CD1c-positive myeloid dendritic cell (primary cell): ENCODE measurements around the gene OLFML1.
A peak's percentile ranks its signal among the peaks of the same experiment; 100 is the strongest.

ENCODE experiments used
- DNase-seq: peaks from one replicate; pipeline ENCODE4 v3.0.0-alpha.2; 2016; ENCODE audit errors: extremely low spot score

Gene OLFML1

DNA sequence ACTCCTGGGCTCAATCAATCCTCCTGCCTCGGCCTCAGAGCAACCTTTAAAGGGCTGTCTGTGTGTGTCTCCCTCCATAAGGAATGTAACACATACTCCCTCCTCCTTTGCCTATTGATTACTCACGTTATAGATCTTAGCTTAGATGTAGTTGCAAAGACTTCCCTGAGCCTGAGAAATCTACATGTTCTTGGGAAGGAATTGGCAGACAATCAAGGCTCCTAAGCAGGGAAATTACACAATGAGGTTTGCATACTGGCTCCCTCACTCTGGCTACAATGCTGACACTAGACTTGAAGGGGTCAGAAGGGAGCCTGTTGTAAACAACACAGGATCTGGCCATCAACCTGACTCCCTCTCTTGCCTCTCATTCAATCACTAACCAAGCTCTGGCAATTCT, 5.2 kb upstream of the OLFML1 start:
- no peak for DNase-seq

DNA sequence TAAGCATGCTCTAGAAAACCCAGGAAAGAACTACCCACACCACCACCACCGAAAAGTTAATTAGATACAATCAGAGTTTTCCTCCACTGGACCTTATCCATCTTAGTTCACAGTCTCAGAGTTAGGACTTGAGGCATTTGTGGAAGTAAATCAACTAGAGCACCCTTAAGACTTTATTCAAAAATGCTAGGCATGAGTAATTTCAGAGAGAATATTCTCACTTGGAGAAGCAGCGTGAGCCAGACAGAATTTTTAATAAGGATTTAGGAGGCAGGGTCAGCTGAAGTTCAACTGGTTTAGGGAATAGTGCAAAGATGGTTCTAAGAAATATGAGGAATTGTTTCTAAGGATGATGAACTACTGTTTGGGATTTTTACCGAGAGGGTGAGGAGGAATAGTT, 1.2 kb upstream of the OLFML1 start:
- no peak for DNase-seq

DNA sequence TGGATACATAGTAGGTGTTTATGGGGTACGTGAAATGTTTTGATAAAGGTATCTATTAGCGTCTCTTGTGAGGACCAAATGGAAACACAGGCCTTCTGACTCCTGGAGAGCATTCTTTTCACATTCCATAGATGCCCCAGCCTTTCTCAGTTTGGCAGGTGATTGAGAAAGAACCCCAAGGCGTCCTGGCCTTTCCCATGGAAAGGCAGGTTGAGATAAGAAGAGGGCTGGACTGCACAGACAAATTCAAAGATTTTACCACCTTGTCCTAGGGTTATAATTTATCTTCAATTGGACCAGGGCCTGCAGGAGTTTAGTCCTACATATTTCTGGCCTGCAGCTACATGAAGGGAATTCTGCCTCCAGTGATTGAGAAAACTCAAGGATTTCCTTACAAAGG, 661 bp upstream of the OLFML1 start:
- no peak for DNase-seq

DNA sequence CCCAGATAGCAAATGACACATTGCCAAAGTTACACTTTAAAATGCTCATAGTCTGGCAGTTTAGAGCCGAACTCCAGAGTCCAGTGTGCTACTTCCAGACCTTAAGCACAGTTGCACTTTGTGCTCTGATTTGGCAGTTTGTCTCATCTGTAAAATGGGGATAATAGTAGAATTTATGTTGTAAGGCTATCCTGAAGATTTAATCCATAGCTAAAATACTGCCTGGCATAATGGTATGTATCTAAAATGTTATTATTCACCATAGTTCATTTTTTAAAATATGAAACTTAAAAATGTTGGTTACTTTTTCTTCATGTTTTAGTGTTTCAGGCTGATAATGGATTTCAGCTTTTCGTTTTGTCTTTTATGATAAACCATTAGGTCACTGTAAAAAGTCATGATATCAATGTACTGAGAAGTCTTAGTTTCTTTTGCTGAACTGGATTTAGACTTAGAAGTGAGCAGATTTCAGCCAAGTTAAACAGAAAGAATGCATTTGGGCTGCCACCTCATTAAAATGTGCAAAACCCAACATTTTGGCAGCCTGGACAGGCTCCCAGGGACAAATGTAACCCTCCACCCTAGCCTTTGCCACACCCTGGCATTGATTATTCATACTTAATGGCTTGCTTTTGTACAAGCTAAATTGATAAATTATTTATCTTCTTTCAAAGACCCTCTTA, 933 bp downstream of the OLFML1 start:
- DNase-seq, result no peak

DNA sequence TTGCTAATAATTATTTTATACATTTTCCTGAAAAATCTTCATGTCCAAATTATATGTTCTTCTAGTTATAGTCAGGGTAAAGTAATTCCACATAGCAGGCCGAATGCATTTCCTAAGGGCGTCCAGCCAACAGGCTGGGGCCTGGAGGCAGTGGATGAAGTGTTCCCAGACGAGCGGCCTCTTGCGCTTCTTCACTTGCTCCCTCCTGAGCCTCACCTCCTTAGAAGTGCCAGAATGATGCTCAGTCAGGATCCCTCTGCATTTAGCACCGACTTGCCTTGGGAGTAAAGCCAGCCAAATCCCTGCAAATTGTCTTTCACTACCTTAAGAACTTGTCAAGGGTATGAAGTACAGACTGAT, 1.5 kb downstream of the OLFML1 start:
- DNase-seq, result no peak

DNA sequence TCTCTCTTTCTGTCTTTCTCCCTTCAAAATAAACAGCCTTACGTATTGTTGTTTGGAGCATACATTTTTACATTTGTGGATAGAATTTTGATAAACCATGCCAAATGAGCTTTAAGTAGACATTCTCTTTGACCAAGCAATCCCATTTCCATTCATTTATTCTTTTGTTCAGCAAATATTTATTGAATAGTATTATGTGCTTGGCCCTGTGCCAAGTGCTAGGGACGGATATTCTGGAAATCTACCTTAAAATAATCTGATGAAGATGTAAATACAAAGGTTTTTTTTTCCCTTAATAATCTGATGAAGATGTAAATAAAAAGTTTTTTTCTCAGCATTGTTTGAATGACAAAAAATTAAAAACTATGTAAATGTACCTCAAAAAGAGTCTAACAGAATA, 2.1 kb downstream of the OLFML1 start:
- DNase-seq, result no peak

DNA sequence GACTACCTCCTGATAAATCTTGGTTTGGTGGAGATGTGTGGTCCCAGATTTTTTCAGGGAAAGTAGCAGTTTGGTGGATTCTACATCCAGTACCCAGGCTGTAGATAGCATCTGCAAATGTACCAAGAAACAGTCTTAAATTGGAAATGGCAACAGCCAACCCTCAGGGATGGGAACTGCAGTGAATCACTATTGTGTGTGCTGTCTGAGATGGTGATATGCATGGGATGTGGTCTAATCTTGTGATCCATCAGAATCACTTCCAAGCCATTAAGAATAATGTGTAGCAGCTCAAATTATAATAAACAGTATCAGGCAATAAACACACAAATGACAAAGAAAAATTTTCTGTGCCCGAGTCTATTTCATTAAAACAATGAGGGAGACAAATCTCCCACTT, 3.4 kb downstream of the OLFML1 start:
- DNase-seq, result no peak

DNA sequence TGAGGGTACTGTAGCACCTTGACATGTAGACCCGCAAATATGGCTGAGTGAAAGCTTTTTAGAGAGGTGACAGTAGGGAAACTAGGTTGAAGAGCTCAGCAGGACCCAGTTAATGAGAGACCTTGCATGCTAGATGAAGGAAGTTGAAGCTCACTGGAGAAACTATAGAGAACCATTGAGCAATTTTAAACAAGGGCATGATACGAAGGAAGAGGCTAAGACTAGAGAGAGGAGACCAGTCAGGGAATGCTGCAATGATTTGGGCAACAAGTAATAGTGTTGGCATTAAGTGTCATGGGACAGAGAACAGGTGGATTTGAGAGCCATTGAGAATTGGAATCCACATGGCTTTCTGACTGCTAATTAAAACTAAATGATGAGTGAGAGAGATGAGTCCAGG, 4.1 kb downstream of the OLFML1 start:
- no peak for DNase-seq

DNA sequence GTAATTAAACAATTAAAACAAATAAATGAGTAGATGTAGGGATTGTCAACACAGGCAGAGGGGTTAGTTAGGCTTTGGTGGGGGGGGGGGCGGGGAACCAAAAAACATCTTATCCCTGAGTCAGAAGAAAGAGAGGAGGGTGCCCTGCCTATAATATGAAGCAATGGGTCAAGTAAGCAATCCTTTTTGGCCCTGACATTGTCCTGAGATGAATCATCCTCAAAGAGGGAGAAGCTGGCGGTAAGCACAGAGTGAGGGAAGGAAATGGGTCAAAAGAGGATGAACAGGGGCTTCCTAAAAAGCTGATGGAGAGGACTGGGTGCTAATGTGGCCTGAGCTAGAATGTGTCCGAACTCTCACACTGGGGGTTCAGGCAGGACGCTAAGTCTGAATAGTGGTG, 4.7 kb downstream of the OLFML1 start:
- DNase-seq, result no peak

DNA sequence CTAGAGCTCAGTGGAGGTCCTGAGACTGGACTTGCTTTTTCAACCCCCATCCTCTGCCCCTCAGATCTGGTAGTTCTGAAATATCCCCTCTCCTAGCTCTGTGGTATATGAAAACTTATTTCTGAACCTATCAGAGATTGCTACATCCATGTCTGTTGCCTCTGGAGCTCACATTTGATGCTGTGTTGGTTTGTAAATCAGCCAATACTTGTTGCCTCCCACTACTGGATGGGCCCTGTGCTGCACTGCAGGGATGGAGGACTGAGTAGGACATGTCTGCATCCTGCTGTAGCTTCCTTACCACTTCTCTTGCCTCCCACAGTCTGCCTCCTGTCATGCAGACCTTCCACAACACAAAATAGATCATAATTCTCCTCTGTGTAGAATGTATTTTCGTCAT, 5.2 kb downstream of the OLFML1 start:
- DNase-seq, result no peak

DNA sequence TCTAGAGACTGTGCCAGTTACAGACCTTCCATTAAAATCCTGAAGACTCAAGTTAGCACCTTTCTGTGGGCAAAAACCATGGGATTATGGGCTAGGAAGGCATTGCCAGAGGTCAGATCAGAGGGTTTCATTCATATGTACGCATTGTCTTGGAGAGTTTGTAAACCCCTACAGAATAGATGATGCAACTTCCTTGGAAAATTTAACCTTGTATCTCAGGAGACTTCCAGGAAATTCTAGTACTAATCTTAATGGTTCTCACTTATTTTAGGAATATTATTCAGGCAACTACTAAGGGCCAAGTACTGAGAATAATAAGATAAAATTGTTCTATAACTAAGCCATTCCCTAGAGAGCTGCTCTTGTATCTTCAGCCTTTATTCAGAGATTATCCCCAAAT, 6.9 kb downstream of the OLFML1 start:
- DNase-seq, result no peak

DNA sequence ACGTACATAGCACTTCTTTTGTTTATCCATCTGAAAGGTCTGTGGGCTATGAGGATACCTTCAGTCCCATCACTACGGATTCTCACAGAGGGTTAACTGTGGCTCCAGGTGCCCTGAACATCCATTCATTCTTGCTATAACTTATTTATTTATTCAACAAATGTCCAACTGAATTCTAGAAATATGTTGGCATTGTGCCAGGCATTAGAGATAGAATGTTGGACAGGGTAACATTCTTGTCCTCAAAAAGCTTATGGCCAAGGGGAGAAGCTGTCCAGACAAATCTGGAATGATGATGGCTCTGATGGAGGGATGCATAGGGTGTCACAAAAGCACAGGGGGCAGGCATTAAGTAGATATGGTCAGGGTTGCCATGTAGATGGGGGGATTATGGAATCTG, 8.4 kb downstream of the OLFML1 start:
- DNase-seq, result no peak

DNA sequence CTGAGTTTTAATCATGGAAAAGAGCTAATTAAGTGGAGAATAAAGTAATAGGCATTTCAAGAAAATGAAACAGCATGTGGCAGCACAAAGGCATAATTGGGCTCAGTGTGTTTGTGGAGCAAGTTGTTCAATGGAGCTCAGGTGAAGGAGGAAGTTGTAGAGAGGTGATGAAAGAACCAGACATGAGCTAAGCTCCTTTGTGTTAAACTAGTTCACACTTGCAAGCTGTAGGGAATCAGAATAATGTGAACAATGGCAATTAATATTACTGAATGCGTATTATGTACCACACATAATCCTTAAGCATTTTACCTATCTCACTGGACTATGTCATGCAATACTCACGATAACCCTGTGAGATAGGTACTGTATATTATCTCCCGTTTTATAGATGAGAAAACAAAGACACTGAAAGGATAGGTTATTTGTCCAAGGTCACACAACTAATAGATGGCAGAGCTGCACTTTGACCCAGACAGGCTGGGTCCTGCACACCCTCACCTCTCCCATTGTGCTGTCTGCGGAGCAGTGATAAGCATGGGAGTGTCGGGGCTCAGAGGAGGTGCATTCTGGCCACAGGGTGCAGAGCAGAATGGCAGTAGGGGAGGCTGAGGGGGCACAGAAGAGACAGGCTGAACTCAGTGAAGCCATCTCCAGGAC, 8.9 kb downstream of the OLFML1 start:
- DNase-seq, result no peak

DNA sequence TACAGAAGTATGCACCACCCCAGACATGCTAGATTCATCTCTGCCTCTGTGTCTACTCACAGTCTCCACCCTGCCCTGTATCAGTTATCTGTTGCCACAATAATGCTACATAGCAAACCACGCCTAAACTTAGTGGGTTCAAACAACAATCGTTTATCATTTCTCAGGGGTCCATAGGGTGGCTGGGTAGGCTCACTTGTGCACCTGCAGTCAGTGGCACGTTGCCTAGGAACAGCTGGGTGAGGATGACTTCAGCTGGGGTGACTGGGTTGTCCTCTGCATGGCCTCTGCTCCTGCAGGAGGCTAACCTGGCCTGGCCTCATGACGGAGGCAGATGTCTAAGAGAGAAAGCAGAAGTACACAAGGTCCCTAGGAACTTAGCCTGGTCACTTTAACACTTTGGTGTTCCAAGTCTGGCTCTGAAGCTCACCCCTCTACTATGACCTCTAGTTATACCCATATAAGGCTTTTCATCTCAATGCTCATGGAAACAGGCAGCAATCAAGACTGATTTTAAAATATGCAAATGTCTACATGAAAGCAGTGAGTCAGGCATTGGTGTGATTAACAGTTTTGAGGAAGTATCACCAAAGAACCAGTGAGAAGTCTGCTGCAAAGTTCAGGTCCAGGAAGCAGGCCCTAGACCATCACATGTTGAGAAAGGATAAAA, 10.7 kb downstream of the OLFML1 start:
- peak; percentile 76 for DNase-seq

DNA sequence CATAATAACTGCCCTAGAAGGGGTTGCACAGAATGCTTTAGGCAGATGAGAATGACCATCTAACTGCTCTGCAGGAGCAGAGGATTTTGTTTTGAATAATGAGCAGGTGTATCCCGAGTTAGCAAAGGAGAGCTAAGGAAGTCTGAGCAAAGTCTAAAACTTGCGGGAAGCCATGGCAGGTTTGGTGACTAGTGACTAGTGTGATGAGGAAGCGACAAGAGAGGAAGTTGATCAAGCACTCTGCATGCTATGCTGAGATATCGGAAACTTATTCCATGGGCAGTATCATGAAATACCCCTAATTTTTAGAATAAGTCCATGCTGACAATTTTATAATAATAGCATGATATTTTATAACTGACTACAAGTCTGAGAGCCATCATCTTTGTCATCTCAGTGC, 12.9 kb downstream of the OLFML1 start:
- peak; percentile 52 for DNase-seq

DNA sequence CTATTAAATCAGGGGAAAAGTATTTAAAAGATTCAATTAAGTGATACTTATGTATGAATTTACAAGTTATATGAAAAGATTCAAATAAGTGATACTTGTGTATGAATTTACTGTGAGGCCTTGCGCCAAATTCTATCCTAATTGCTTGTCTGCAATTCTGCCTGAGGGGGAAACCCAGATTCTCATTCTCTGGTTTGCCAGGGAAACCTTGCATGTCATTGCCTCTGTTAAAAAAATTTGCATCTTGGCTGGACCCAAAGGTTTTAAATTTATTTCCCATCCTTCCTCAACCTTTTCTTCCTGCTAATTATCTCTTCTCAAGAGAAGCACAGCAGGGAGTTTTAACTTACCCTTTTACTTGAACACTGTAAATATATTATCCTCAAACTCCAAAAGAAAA, 13.8 kb downstream of the OLFML1 start:
- no peak for DNase-seq

DNA sequence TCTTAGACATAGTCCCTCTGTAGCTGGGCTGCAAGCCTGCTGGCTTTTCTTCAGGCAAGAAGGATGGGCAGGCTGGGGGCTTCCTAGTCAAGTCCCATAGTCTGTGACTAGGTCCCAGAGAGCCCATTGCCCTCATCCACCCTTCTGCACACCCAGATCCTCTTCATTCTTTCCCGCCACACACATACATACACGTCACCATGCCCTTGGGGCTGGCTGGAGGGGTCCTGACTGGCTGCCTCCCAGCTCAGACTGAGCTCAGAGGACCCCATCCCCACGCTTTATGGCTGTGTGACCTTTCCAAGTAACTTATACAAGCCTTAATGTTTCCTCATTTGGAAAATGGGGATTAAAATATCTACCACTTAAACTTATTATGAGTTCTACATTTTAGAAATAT, 14.9 kb downstream of the OLFML1 start:
- DNase-seq, result no peak

DNA sequence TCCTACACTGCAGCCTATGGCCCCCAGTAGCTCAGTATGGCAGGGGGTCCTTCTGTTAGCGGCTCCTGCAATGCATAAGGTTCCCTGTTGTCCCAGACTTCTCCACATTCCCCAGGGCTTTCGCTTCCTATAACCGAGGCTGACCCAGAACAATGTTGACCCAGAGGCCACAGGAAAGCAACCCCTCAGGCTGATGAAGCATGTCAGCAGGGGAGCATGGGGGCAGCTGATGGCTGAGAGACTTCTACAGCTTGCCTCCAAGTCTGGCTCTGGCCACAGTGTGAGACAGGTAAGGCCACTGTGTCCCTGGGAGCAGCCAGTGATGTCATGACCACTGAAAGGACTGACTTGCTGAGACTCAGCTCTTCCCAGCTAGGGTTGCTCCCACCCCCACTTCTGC, 15.9 kb downstream of the OLFML1 start:
- no peak for DNase-seq

DNA sequence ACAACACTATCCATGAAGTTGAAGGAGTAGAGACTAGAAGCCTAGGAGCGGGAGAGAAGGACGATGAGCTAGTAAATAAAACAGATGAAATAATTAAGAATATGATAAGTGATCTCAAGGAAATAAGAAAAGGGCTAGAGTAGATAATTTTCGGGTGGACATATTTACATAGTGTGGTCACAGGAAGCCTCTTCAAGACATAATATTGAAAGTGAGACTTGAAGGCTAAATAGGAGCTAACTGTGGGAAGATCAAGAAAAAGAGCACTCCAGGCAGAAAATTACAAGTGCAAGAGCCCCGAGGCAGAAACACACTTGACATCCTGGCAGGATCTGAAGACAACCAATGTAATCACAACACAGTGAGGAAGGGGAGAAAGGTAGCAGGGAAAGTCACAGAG, 16.6 kb downstream of the OLFML1 start:
- DNase-seq, result no peak

DNA sequence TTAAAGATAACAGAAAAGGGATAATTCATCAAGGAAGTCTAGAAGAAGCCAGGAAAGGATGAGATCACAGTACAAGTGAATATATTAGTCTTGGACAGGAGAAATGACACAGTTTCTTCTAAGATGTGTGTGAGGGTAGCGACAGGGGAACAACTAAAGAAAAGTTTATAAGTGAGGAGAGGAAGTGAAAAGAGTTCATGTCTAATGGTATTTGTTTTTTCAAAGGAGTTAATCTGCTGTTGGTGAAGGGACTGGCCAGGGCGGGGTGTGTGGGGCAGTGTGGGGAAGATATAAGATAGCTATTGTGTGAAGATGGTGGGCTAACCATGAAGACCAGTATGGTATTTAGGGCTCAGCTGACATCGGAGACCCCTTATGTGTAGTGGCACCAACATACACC, 20.9 kb downstream of the OLFML1 start:
- DNase-seq, result no peak

DNA sequence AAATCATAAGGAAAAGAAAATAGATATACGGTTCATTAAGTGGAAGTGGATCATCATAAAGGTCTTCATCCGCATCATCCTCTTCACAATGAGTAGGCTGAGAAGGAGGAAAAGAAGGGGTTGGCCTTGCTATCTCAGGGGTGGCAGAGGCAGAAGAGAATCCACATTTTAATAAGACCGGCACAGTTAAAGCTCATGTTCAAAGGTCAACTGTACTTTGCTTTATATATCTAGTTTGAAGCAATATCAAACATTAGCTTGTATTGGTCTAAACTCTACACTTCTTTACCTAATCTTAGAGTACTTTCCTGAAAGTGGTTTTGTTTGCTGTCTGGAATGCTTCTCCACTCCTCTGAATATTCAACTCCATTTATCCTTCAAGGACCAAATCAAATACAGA, 22.8 kb downstream of the OLFML1 start:
- no peak for DNase-seq

DNA sequence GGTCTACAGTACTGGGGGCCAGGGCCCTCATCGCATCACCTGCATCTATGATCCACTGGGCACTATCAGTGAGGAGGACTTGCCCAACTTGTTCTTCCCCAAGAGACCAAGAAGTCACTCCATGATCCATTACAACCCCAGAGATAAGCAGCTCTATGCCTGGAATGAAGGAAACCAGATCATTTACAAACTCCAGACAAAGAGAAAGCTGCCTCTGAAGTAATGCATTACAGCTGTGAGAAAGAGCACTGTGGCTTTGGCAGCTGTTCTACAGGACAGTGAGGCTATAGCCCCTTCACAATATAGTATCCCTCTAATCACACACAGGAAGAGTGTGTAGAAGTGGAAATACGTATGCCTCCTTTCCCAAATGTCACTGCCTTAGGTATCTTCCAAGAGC, 24.7 kb downstream of the OLFML1 start:
- DNase-seq, result no peak

DNA sequence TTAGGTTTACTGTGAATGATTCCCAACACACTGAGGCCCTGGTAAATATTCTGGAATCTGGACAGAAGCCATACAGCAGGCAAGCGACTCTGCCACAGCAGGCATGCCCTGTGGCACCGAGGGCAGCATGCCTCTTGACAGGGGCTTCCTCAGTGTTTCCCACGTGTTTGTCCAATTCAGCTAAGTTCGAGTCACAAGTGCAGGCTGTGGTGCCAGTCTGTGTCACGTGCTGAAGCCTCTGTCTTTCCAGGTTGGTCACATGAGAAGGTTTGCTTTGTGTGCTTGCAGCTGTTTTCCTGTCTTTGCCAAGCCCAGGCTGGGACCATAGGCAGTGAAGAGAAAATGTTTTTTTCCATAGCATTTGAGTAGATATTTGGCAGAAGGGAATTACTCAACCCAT, 26.1 kb downstream of the OLFML1 start:
- peak; percentile 18 for DNase-seq
